Measurements from ENCODE around the gene DAO.
"Not testable (repeated sequence)": the region's sequence is repeated elsewhere in the genome, so short reads cannot be mapped to it uniquely, and the experiment has no call there.

DAO gene

GRCh38 chr12:108850854-108851573 lies 28.9 kb upstream of the DAO start:
- no peak for DNase-seq

- no peak for DNase-seq
Measured at GRCh38 chr12:108852674-108853309, 27.1 kb upstream of the DAO start.

GRCh38 chr12:108853426-108853825 lies 26.5 kb upstream of the DAO start:
- DNase-seq, result no peak

GRCh38 chr12:108853981-108854446 lies 25.9 kb upstream of the DAO start:
- no peak for DNase-seq

GRCh38 chr12:108854451-108855283 lies 25.2 kb upstream of the DAO start:
- no peak for DNase-seq

GRCh38 chr12:108855284-108856169 lies 24.4 kb upstream of the DAO start:
- DNase-seq, result no peak

- DNase-seq, result no peak
Measured at GRCh38 chr12:108856170-108856427, 23.8 kb upstream of the DAO start.

- DNase-seq, result peak; percentile 69
Measured at GRCh38 chr12:108856428-108857157, 23.3 kb upstream of the DAO start.

- DNase-seq, result no peak
Measured at GRCh38 chr12:108857158-108857407, 22.8 kb upstream of the DAO start.

- DNase-seq, result no peak
Measured at GRCh38 chr12:108858311-108859074, 21.4 kb upstream of the DAO start.

GRCh38 chr12:108859141-108859922 lies 20.6 kb upstream of the DAO start:
- DNase-seq, result not testable (repeated sequence)

GRCh38 chr12:108859923-108860291 lies 20.0 kb upstream of the DAO start:
- no peak for DNase-seq

- no peak for DNase-seq
Measured at GRCh38 chr12:108860443-108860842, 19.4 kb upstream of the DAO start.

- DNase-seq, result no peak
Measured at GRCh38 chr12:108861878-108862587, 17.9 kb upstream of the DAO start.

GRCh38 chr12:108862588-108862959 lies 17.3 kb upstream of the DAO start:
- no peak for DNase-seq

- DNase-seq, result no peak
Measured at GRCh38 chr12:108865169-108865568, 14.7 kb upstream of the DAO start.

- DNase-seq, result not testable (repeated sequence)
Measured at GRCh38 chr12:108866083-108866482, 13.8 kb upstream of the DAO start.

- DNase-seq, result no peak
Measured at GRCh38 chr12:108868781-108869180, 11.1 kb upstream of the DAO start.

- no peak for DNase-seq
Measured at GRCh38 chr12:108875280-108875679, 4.6 kb upstream of the DAO start.

- DNase-seq, result no peak
Measured at GRCh38 chr12:108875682-108876361, 4.1 kb upstream of the DAO start.

All from central memory CD4-positive, alpha-beta T cell (primary cell).